HepG2 (cell line): ENCODE measurements around the gene TSGA10IP. TPM values are rescaled to one million over a fixed set of nuclear protein-coding genes. Genes with fewer than 3 reads are reported as not detected.

Source experiments
- ATF7 ChIP-seq, 2 experiments: fragments of 450-650 bp in 1 of 2; sonication (generic) in 1 of 2; formaldehyde crosslinking in 1 of 2; IDR thresholded peaks; 2 replicates each; pipeline versions ENCODE4 v1.4.0 to v1.6.1; 2016 to 2020; ENCODE audit warnings: antibody characterized with exemption in 1 of 2, mild to moderate bottlenecking in 1 of 2, missing genetic modification reagents in 1 of 2
- CCDC6 ChIP-seq: sonication (generic); formaldehyde crosslinking; IDR thresholded peaks from 2 replicates; pipeline ENCODE4 v1.8.1; 2022; ENCODE audit warnings: mild to moderate bottlenecking, missing genetic modification reagents, moderate library complexity
- E2F5 ChIP-seq: sonication (generic); formaldehyde crosslinking; conservative IDR thresholded peaks from 2 replicates; pipeline ENCODE4 v1.4.0; 2020; ENCODE audit warnings: missing genetic modification reagents
- FOXC1 ChIP-seq: sonication (generic); formaldehyde crosslinking; IDR thresholded peaks from 2 replicates; pipeline ENCODE4 v1.8.0; 2022; ENCODE audit warnings: mild to moderate bottlenecking, missing genetic modification reagents, borderline replicate concordance
- GTF3A ChIP-seq: sonication (generic); formaldehyde crosslinking; conservative IDR thresholded peaks from 2 replicates; pipeline ENCODE4 v1.4.0; 2020; ENCODE audit warnings: mild to moderate bottlenecking, missing genetic modification reagents
- MED13 ChIP-seq: sonication (generic); formaldehyde crosslinking; IDR thresholded peaks from 2 replicates; pipeline ENCODE4 v1.5.0; 2020; ENCODE audit warnings: missing genetic modification reagents
- MTF1 ChIP-seq: sonication (generic); formaldehyde crosslinking; IDR thresholded peaks from 2 replicates; pipeline ENCODE4 v1.5.0; 2020; ENCODE audit warnings: missing genetic modification reagents
- PHB2 ChIP-seq: fragments of 450-650 bp; IDR thresholded peaks from 2 replicates; pipeline ENCODE4 v1.6.1; 2018; ENCODE audit not compliant: partially characterized antibody
- RAD51 ChIP-seq: fragments of 450-650 bp; IDR thresholded peaks from 2 replicates; pipeline ENCODE4 v1.6.1; 2016; ENCODE audit warnings: borderline replicate concordance
- RERE ChIP-seq: IDR thresholded peaks from 2 replicates; pipeline ENCODE4 v1.6.1; 2016; ENCODE audit warnings: low read depth, missing genetic modification reagents, missing compliant biosample characterization
- RFXANK ChIP-seq: IDR thresholded peaks from 2 replicates; pipeline ENCODE4 v1.6.1; 2016
- RNF2 ChIP-seq: fragments of 450-650 bp; conservative IDR thresholded peaks from 2 replicates; pipeline ENCODE4 v1.6.1; 2016; ENCODE audit warnings: low read depth
- SETDB1 ChIP-seq: sonication (generic); formaldehyde crosslinking; IDR thresholded peaks from 2 replicates; pipeline ENCODE4 v1.5.1; 2020; ENCODE audit warnings: missing genetic modification reagents, mild to moderate bottlenecking, borderline replicate concordance
- SMAD3 ChIP-seq: sonication (generic); formaldehyde crosslinking; IDR thresholded peaks from 2 replicates; pipeline ENCODE4 v1.4.0; 2020; ENCODE audit warnings: missing genetic modification reagents
- SRF ChIP-seq: IDR thresholded peaks from 2 replicates; pipeline ENCODE4 v1.6.1; 2011; ENCODE audit warnings: mild to moderate bottlenecking, low read depth, low read length, moderate library complexity
- ZBTB8A ChIP-seq: sonication (generic); formaldehyde crosslinking; IDR thresholded peaks from 2 replicates; pipeline ENCODE4 v1.4.0; 2020; ENCODE audit warnings: mild to moderate bottlenecking, low read depth, missing genetic modification reagents, borderline replicate concordance
- ZMYM3 ChIP-seq: sonication (generic); formaldehyde crosslinking; IDR thresholded peaks from 2 replicates; pipeline ENCODE4 v1.5.1; 2020; ENCODE audit warnings: mild to moderate bottlenecking, missing genetic modification reagents
- ZNF10 ChIP-seq: sonication (generic); formaldehyde crosslinking; IDR thresholded peaks from 2 replicates; pipeline ENCODE4 v1.4.0; 2020; ENCODE audit warnings: mild to moderate bottlenecking, low read depth, missing genetic modification reagents, borderline replicate concordance
- ZNF224 ChIP-seq: sonication (generic); formaldehyde crosslinking; IDR thresholded peaks from 2 replicates; pipeline ENCODE4 v1.5.0; 2020; ENCODE audit warnings: mild to moderate bottlenecking, missing genetic modification reagents
- ZNF460 ChIP-seq: sonication (generic); formaldehyde crosslinking; IDR thresholded peaks from 2 replicates; pipeline ENCODE4 v1.5.1; 2020; ENCODE audit warnings: missing genetic modification reagents, mild to moderate bottlenecking, borderline replicate concordance
- ZNF570 ChIP-seq: sonication (generic); formaldehyde crosslinking; IDR thresholded peaks from 2 replicates; pipeline ENCODE4 v1.4.0; 2020; ENCODE audit warnings: mild to moderate bottlenecking, missing genetic modification reagents, borderline replicate concordance
- ZNF615 ChIP-seq: sonication (generic); formaldehyde crosslinking; IDR thresholded peaks from 2 replicates; pipeline ENCODE4 v1.5.0; 2020; ENCODE audit warnings: mild to moderate bottlenecking, missing genetic modification reagents, borderline replicate concordance
- ZNF703 ChIP-seq: sonication (generic); formaldehyde crosslinking; IDR thresholded peaks from 2 replicates; pipeline ENCODE4 v1.5.1; 2020; ENCODE audit warnings: missing genetic modification reagents, mild to moderate bottlenecking, moderate library complexity, borderline replicate concordance
- ZNF709 ChIP-seq: sonication (generic); formaldehyde crosslinking; IDR thresholded peaks from 2 replicates; pipeline ENCODE4 v1.5.0; 2020; ENCODE audit warnings: mild to moderate bottlenecking, missing genetic modification reagents
- ZZZ3 ChIP-seq: sonication (generic); formaldehyde crosslinking; IDR thresholded peaks from 2 replicates; pipeline ENCODE4 v1.4.0; 2020; ENCODE audit warnings: missing genetic modification reagents, mild to moderate bottlenecking, borderline replicate concordance
- polyA plus RNA-seq, 8 experiments: library from polyadenylated mRNA; depleted of rRNA in 3 of 8; stranded (reverse) in 7 of 8; unstranded in 1 of 8; fragments of >200 nt; fragmentation: Illumina TruSeq in 4 of 8; extraction: Trizol in 4 of 8; gene quantifications; 2 replicates each; pipeline versions ENCODE4 v1.2.1 to v1.2.3, GENCODE V29; 2011 to 2016; ENCODE audit warnings: low read depth in 4 of 8, missing spikeins in 1 of 8, mixed read lengths in 1 of 8; ENCODE audit not compliant: insufficient read depth in 1 of 8
- total RNA-seq, 5 experiments: library from RNA; depleted of rRNA; stranded (reverse); fragments of >200 nt; fragmentation: Illumina TruSeq; extraction: Trizol; gene quantifications; 2 replicates each; pipeline ENCODE4 v1.2.3, GENCODE V29; 2016; ENCODE audit warnings: low read depth in 1 of 5

The TSGA10IP gene
- total and polyA plus RNA-seq, 2 of the 13 experiments (the other 11 are each of a cell fraction or from before 2014, with no cell fraction given), result not detected

- no peak for TF ChIP-seq RERE (CRISPR knock-in tag)
- TF ChIP-seq ZNF615 (CRISPR knock-in tag), result no peak
- no peak for TF ChIP-seq ZBTB8A (CRISPR knock-in tag)
- no peak for TF ChIP-seq SETDB1 (CRISPR knock-in tag)
- no peak for TF ChIP-seq MTF1 (CRISPR knock-in tag)
- TF ChIP-seq ZZZ3 (CRISPR knock-in tag), result peak; percentile 1; the same call in 1 of the 2 replicates
- TF ChIP-seq ATF7 (IDR thresholded peaks at IDR 0.05), result no peak
- 0 out of 2 replicates have a peak, but pooled peaks have one; percentile 23 for TF ChIP-seq ATF7 (CRISPR knock-in tag; IDR thresholded peaks at IDR 0.05)
- no peak for TF ChIP-seq ZMYM3 (CRISPR knock-in tag)
- TF ChIP-seq PHB2, result no peak
- TF ChIP-seq GTF3A, result no peak
- TF ChIP-seq RNF2, result 0 out of 2 replicates have a peak, but pooled peaks have one; percentile 24
- TF ChIP-seq SMAD3 (CRISPR knock-in tag), result peak; percentile 75; the same call in 1 of the 2 replicates
- no peak for TF ChIP-seq ZNF224 (CRISPR knock-in tag)
- TF ChIP-seq SRF, result no peak
- TF ChIP-seq FOXC1 (CRISPR knock-in tag), result peak; percentile 69; the same call in 1 of the 2 replicates
- TF ChIP-seq CCDC6, result peak; percentile 85
- no peak for TF ChIP-seq ZNF570 (CRISPR knock-in tag)
- TF ChIP-seq ZNF460 (CRISPR knock-in tag), result no peak; the same call in 1 of the 2 replicates
- 0 out of 2 replicates have a peak, but pooled peaks have one; percentile 44 for TF ChIP-seq ZNF709 (CRISPR knock-in tag)
- TF ChIP-seq ZNF703, result no peak
- 0 out of 2 replicates have a peak, but pooled peaks have one; percentile 24 for TF ChIP-seq MED13 (CRISPR knock-in tag)
- TF ChIP-seq RAD51, result no peak
- TF ChIP-seq RFXANK (CRISPR knock-in tag), result no peak
- TF ChIP-seq E2F5 (CRISPR knock-in tag), result peak; percentile 50; the same call in 1 of the 2 replicates
- TF ChIP-seq ZNF10 (CRISPR knock-in tag), result no peak
These were observed 16.2 kb downstream of the TSGA10IP start, which contains the start of gene SART1 (continued) for GRCh38 chr11:65961267-65962140.
